OCI-LY7 (cell line): ENCODE measurements around the gene ZBTB48. TPM values are rescaled to one million over a fixed set of nuclear protein-coding genes. Genes with fewer than 3 reads are reported as not detected.

Experiments used
- BruUV-seq: library from RNA; stranded (reverse); fragments of 400-500 nt; replicated peaks from 2 replicates; lab custom pipeline; 2021; lab: Mats Ljungman, UMichigan
- CTCF ChIA-PET: fragments of 300-600 bp; sonication (Branson Sonifier 250); formaldehyde crosslinking; loops from one replicate; lab custom pipeline; 2022; ENCODE audit warnings: antibody characterized with exemption; ENCODE audit not compliant: unreplicated experiment; lab: Charles Lee
- POLR2A ChIA-PET: fragments of 300-600 bp; sonication (Branson Sonifier 250); formaldehyde crosslinking; loops from one replicate; lab custom pipeline; 2022; ENCODE audit warnings: antibody characterized with exemption; lab: Charles Lee
- DNase-seq: peaks from one replicate; pipeline ENCODE4 v3.0.0-alpha.2; 2015; ENCODE audit warnings: low spot score
- H2AFZ ChIP-seq: fragments of 200-600 bp; sonication (generic), shearing (Covaris generic); 2 replicates; pipeline ENCODE4 v1.6.1; 2014; ENCODE audit warnings: mild to moderate bottlenecking, antibody characterized with exemption, low read length, moderate library complexity
- H3K27ac ChIP-seq: fragments of 200-600 bp; sonication (generic); 2 replicates; pipeline ENCODE4 v1.5.1; 2014; ENCODE audit warnings: mixed run types, low read depth, mild to moderate bottlenecking, moderate library complexity, low read length, inconsistent platforms; ENCODE audit not compliant: poor library complexity, severe bottlenecking
- H3K36me3 ChIP-seq: fragments of 200-600 bp; sonication (generic); 2 replicates; pipeline ENCODE4 v1.6.1; 2014; ENCODE audit warnings: mild to moderate bottlenecking, antibody characterized with exemption, low read length, moderate library complexity, mixed read lengths; ENCODE audit not compliant: insufficient read depth
- H3K4me1 ChIP-seq: fragments of 200-600 bp; sonication (generic); 2 replicates; pipeline ENCODE4 v1.5.1; 2014; ENCODE audit warnings: mild to moderate bottlenecking, low read length; ENCODE audit not compliant: insufficient read depth, poor library complexity, severe bottlenecking
- H3K4me2 ChIP-seq: fragments of 200-600 bp; sonication (generic); 2 replicates; pipeline ENCODE4 v1.6.1; 2014; ENCODE audit warnings: mild to moderate bottlenecking, low read length
- H3K4me3 ChIP-seq: fragments of 200-600 bp; sonication (generic); 2 replicates; pipeline ENCODE4 v1.5.1; 2014; ENCODE audit warnings: mild to moderate bottlenecking, low read depth, low read length; ENCODE audit not compliant: poor library complexity, severe bottlenecking
- H3K79me2 ChIP-seq: fragments of 200-600 bp; sonication (generic); 2 replicates; pipeline ENCODE4 v1.6.1; 2016; ENCODE audit warnings: low read depth, mild to moderate bottlenecking, low read length, moderate library complexity, mixed read lengths; ENCODE audit not compliant: insufficient read depth
- H3K9me2 ChIP-seq: fragments of 200-600 bp; sonication (generic); 2 replicates; pipeline ENCODE4 v1.6.1; 2016; ENCODE audit warnings: mild to moderate bottlenecking, low read length, mixed read lengths; ENCODE audit not compliant: insufficient read depth
- H3K9me3 ChIP-seq: fragments of 200-600 bp; sonication (generic); 2 replicates; pipeline ENCODE4 v1.6.1; 2014; ENCODE audit warnings: mild to moderate bottlenecking, mixed run types, low read length, mixed read lengths
- H4K20me1 ChIP-seq: fragments of 200-600 bp; sonication (generic); 2 replicates; pipeline ENCODE4 v1.6.1; 2014; ENCODE audit warnings: mild to moderate bottlenecking, antibody characterized with exemption, low read length, moderate library complexity, mixed read lengths; ENCODE audit not compliant: insufficient read depth
- EZH2phosphoT487 ChIP-seq: fragments of 200-600 bp; sonication (generic); IDR thresholded peaks from 2 replicates; pipeline ENCODE4 v1.6.1; 2018; ENCODE audit warnings: low read depth, borderline replicate concordance, mild to moderate bottlenecking, mixed run types, antibody characterized with exemption, low read length, moderate library complexity, mixed read lengths
- intact Hi-C: fragments of 100-400 bp; cut with micrococcal nuclease; formaldehyde crosslinking; loops from one replicate; pipeline ENCODE4 v1.10.0; 2022; ENCODE audit not compliant: unreplicated experiment
- total RNA-seq, 2 experiments: library from RNA; depleted of rRNA in 1 of 2; stranded (reverse); fragments of >200 nt in 1 of 2; shearing (Covaris generic) in 1 of 2; gene quantifications; 2 replicates each; pipeline ENCODE4 v1.2.3, GENCODE V29; 2014 to 2022
- TF ChIP-seq, protein P1 (sequence below): fragments of 200-600 bp; sonication (generic); conservative IDR thresholded peaks from 2 replicates; pipeline ENCODE4 v1.5.1; 2014; ENCODE audit warnings: mild to moderate bottlenecking, antibody characterized with exemption, low read length, moderate library complexity, mixed read lengths

ZBTB48 gene
- total RNA-seq, 2 experiments from 2014 or later, result 41.9 to 51.3 TPM

DNA sequence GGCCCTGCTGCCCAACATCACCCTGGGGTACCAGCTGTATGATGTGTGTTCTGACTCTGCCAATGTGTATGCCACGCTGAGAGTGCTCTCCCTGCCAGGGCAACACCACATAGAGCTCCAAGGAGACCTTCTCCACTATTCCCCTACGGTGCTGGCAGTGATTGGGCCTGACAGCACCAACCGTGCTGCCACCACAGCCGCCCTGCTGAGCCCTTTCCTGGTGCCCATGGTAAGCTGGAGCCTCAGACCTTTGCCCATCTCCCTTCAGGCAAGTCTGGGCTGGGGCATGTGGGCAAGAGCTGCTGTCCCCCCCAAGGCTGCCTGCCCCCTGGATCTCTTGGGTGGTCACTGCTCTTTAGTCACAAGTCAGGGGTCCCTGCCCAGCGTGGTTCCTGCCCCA lies 8.8 kb upstream of the ZBTB48 start:
- no peak for DNase-seq
- H3K4me3 ChIP-seq, result no peak overlapping the region
- no peaks in the 10 kb centered on the region for H3K79me2 ChIP-seq
- no peak overlapping the region for H3K4me2 ChIP-seq
- peaks cover 12% of the 10 kb centered on the region for H3K4me1 ChIP-seq
- ChIA-PET POLR2A (interaction anchor here (0.9 to 1.8 kb wide), 2 partner anchors 9 to 13 kb away, joined by 3 to 5 read pairs; partner anchors contain the start of gene ZBTB48), CTCF (interaction anchor here (0.9 to 1.6 kb wide), 2 partner anchors 9 to 17 kb away, joined by 3 to 5 read pairs; partner anchors contain the start of genes NOL9 and ZBTB48)
- no peak overlapping the region for H2AFZ ChIP-seq
- intact Hi-C loops, result no loop called here
- H3K9me2 ChIP-seq, result no peaks in the 10 kb centered on the region
- no peak overlapping the region for H3K27ac ChIP-seq
- no TSS peak for BruUV-seq
- no peaks in the 10 kb centered on the region for H3K9me3 ChIP-seq
- no peaks in the 10 kb centered on the region for H3K36me3 ChIP-seq
- TF ChIP-seq EZH2phosphoT487, result no peak
- TF ChIP-seq, protein P1, sequence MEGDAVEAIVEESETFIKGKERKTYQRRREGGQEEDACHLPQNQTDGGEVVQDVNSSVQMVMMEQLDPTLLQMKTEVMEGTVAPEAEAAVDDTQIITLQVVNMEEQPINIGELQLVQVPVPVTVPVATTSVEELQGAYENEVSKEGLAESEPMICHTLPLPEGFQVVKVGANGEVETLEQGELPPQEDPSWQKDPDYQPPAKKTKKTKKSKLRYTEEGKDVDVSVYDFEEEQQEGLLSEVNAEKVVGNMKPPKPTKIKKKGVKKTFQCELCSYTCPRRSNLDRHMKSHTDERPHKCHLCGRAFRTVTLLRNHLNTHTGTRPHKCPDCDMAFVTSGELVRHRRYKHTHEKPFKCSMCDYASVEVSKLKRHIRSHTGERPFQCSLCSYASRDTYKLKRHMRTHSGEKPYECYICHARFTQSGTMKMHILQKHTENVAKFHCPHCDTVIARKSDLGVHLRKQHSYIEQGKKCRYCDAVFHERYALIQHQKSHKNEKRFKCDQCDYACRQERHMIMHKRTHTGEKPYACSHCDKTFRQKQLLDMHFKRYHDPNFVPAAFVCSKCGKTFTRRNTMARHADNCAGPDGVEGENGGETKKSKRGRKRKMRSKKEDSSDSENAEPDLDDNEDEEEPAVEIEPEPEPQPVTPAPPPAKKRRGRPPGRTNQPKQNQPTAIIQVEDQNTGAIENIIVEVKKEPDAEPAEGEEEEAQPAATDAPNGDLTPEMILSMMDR, result no peak
- no peaks in the 10 kb centered on the region for H4K20me1 ChIP-seq

DNA sequence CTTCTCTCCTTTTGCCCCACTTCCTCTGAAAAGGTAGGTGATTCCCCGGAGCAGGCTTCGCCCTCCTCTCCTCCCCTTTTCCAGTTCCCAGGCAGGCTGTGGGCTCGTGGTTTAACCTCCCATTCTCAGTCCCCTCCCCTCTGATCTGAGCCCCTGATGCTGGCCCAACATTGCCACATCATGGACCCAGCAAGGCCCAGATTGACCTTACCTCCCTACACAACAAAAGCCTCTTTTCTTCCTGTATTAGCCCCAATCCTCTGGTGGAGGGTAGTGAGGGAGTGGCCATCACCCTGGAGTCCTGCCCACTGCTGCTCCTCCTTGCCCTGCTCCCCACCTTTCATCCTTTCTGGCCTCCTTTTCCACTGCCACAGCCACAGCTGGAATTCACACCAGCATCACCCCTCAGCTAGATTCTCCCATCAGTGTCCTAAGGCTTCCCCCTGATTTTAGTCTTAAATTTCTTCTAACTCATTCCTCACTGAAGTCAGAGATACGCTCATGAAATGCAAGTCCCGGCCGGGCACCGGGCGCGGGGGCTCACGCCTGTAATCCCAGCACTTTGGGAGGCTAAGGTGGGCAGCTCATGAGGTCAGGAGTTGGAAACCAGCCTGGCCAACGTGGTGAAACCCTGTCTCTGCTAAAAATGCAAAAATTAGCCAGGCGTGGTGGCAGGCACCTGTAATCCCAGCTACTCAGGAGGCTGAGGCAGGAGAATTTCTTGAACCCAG lies 7.0 kb upstream of the ZBTB48 start:
- intact Hi-C loops, result no loop called here
- CTCF ChIA-PET, result no interaction called here
- H3K79me2 ChIP-seq, result no peaks in the 10 kb centered on the region
- H4K20me1 ChIP-seq, result no peaks in the 10 kb centered on the region
- POLR2A ChIA-PET, result no interaction called here
- no peak for TF ChIP-seq EZH2phosphoT487
- TF ChIP-seq, protein P1, result no peak
- no peaks in the 10 kb centered on the region for H3K9me2 ChIP-seq
- H3K36me3 ChIP-seq, result no peaks in the 10 kb centered on the region
- no peaks in the 10 kb centered on the region for H3K9me3 ChIP-seq
- H3K27ac ChIP-seq, result no peak overlapping the region
- no peak overlapping the region for H2AFZ ChIP-seq
- DNase-seq, result no peak
- H3K4me1 ChIP-seq, result peaks cover 12% of the 10 kb centered on the region
- no TSS peak for BruUV-seq
- no peak overlapping the region for H3K4me3 ChIP-seq
- H3K4me2 ChIP-seq, result no peak overlapping the region

DNA sequence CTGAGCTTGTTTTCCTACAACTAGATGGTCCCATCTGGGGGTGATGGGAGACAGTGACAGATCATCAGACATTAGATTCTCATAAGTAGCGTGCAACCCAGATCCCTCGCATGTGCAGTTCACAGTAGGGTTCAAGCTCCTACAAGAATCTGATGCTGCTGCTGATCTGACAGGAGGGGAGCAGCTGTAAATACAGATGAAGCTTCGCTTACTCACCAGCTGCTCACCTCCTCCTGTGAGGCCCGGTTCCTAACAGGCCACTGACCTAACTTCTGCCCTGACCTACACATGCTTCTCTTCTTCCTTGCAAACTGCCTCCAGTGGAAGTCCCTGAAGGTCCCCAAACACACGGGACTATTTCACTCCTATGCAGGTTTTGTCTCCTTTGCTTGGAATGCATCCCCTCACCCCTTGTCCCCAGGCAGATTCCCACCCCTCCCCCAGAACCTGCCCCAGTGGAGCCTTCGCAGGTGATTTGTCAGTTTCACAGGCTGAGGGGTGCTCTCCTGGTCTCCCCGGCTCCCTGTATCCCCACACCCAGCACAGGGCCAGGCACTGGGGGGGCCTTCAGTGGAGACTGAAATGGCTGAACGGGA lies 5.7 kb upstream of the ZBTB48 start:
- no peak overlapping the region for H2AFZ ChIP-seq
- no TSS peak for BruUV-seq
- no peaks in the 10 kb centered on the region for H3K9me3 ChIP-seq
- H3K9me2 ChIP-seq, result no peaks in the 10 kb centered on the region
- intact Hi-C loops, result no loop called here
- no peak overlapping the region for H3K4me2 ChIP-seq
- TF ChIP-seq, protein P1, result no peak
- no peak for TF ChIP-seq EZH2phosphoT487
- no peak overlapping the region for H3K27ac ChIP-seq
- DNase-seq, result no peak
- H3K4me3 ChIP-seq, result no peak overlapping the region
- ChIA-PET CTCF (no interaction called here), POLR2A (interaction anchor here (0.7 kb wide), 1 partner anchor 13 kb away, joined by 3 read pairs; no protein-coding TSS in a partner anchor)
- H3K79me2 ChIP-seq, result no peaks in the 10 kb centered on the region
- peaks cover 13% of the 10 kb centered on the region for H3K4me1 ChIP-seq
- H3K36me3 ChIP-seq, result no peaks in the 10 kb centered on the region
- H4K20me1 ChIP-seq, result no peaks in the 10 kb centered on the region
